Ishikawa (cell line): ENCODE results near the gene RCOR2.
A peak's percentile ranks its signal among the peaks of the same experiment; 100 is the strongest.

Experiments used
- CEBPB ChIP-seq: IDR thresholded peaks from 2 replicates; pipeline ENCODE4 v1.6.1; 2012
- CREB1 ChIP-seq: IDR thresholded peaks from 2 replicates; pipeline ENCODE4 v1.6.1; 2012; ENCODE audit warnings: low read depth
- EGR1 ChIP-seq: IDR thresholded peaks from 2 replicates; pipeline ENCODE4 v1.6.1; 2012
- EP300 ChIP-seq: IDR thresholded peaks from 2 replicates; pipeline ENCODE4 v1.6.1; 2012; ENCODE audit warnings: borderline replicate concordance
- FOXM1 ChIP-seq: IDR thresholded peaks from 2 replicates; pipeline ENCODE4 v1.6.1; 2012; ENCODE audit warnings: low read depth, borderline replicate concordance
- MAX ChIP-seq: IDR thresholded peaks from 2 replicates; pipeline ENCODE4 v1.6.1; 2012
- NFIC ChIP-seq: IDR thresholded peaks from 2 replicates; pipeline ENCODE4 v1.6.1; 2012
- RAD21 ChIP-seq: IDR thresholded peaks from 2 replicates; pipeline ENCODE4 v1.6.1; 2012; ENCODE audit warnings: low read depth
- REST ChIP-seq: IDR thresholded peaks from 2 replicates; pipeline ENCODE4 v1.6.1; 2012; ENCODE audit warnings: low read depth, mild to moderate bottlenecking
- TAF1 ChIP-seq: IDR thresholded peaks from 2 replicates; pipeline ENCODE4 v1.6.1; 2012; ENCODE audit warnings: low read depth, mild to moderate bottlenecking
- TCF12 ChIP-seq: IDR thresholded peaks from 2 replicates; pipeline ENCODE4 v1.6.1; 2012; ENCODE audit warnings: low read depth
- TEAD4 ChIP-seq: IDR thresholded peaks from 2 replicates; pipeline ENCODE4 v1.6.1; 2012
- USF1 ChIP-seq: IDR thresholded peaks from 2 replicates; pipeline ENCODE4 v1.6.1; 2012
- YY1 ChIP-seq: IDR thresholded peaks from 2 replicates; pipeline ENCODE4 v1.6.1; 2012; ENCODE audit warnings: low read depth
- ZBTB7A ChIP-seq: IDR thresholded peaks from 2 replicates; pipeline ENCODE4 v1.6.1; 2012; ENCODE audit warnings: low read depth

Gene RCOR2

GRCh38 chr11:63920939-63921417 is 4.0 kb upstream of the RCOR2 start:
- TF ChIP-seq EP300 (no peak), EGR1 (no peak), MAX (no peak), REST (no peak), FOXM1 (no peak), CEBPB (no peak), YY1 (no peak), TAF1 (no peak), CREB1 (no peak)

GRCh38 chr11:63920126-63920938 is 3.4 kb upstream of the RCOR2 start:
- no peak for TF ChIP-seq CEBPB
- no peak for TF ChIP-seq RAD21
- TF ChIP-seq FOXM1, result no peak
- TF ChIP-seq TEAD4, result no peak
- no peak for TF ChIP-seq EP300
- no peak for TF ChIP-seq REST
- TF ChIP-seq TAF1, result no peak
- no peak for TF ChIP-seq ZBTB7A
- no peak for TF ChIP-seq NFIC
- no peak for TF ChIP-seq MAX
- no peak for TF ChIP-seq USF1
- TF ChIP-seq YY1, result no peak
- TF ChIP-seq CREB1, result no peak
- TF ChIP-seq TCF12, result no peak
- TF ChIP-seq EGR1, result no peak

- TF ChIP-seq ZBTB7A (peak; percentile 9; the same call in 1 of the 2 replicates), TEAD4 (no peak), CREB1 (no peak), USF1 (peak; percentile 35; the same call in 1 of the 2 replicates), EP300 (no peak)
Measured at GRCh38 chr11:63919267-63920125, 2.5 kb upstream of the RCOR2 start.

- TF ChIP-seq YY1, result no peak
- no peak for TF ChIP-seq MAX
- no peak for TF ChIP-seq TAF1
- TF ChIP-seq TEAD4, result no peak
- no peak for TF ChIP-seq NFIC
- TF ChIP-seq REST, result no peak
- no peak for TF ChIP-seq TCF12
- TF ChIP-seq CEBPB, result no peak
- TF ChIP-seq RAD21, result no peak
- TF ChIP-seq FOXM1, result no peak
- no peak for TF ChIP-seq EP300
- TF ChIP-seq USF1, result no peak
- no peak for TF ChIP-seq CREB1
Measured at GRCh38 chr11:63918507-63919191, 1.7 kb upstream of the RCOR2 start.
